NK-92 (cell line): ENCODE measurements around the gene ENTPD2.
"Not testable (repeated sequence)": the region's sequence is repeated elsewhere in the genome, so short reads cannot be mapped to it uniquely, and the experiment has no call there.

ENCODE experiments used
- DNase-seq: peaks from one replicate; lab custom pipeline; 2025; ENCODE audit not compliant: unreplicated experiment; lab: John Stamatoyannopoulos, UW

Gene ENTPD2

DNA sequence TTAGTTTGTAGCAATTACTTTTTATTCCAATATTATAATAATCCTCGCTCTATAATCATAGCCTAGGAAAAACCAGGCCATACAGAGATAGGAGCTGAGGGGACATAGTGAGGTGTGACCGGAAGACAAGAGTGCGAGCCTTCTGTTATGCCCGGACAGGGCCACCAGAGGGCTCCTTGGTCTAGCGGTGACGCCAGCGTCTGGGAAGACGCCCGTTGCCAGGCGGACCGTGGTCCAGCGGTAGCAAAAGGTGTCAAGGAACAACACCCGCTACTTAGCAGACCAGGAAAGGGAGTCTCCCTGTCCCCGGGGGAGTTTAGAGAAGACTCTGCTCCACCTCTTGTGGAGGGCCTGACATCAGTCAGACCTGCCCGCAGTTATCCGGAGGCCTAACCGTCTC, 49.6 kb downstream of the ENTPD2 start:
- not testable (repeated sequence) for DNase-seq

DNA sequence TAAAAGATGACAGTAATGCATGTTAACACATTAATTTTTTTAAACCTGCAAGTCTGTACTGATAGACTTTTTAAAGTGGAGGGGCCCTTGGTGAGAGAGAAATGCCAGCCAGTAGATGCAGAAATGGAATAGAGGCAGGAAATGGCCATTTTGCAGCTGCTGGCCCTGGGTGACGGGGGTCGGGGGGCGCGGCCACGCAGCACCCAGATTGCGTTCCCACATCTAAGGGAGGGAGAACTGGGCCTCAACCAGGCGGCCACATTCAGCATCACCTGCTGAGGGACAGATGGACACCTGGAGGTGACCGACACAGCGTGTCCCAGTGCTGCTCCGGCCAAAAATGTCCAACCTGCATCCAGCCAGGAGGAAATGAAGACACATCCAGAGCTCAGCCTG, 51.2 kb downstream of the ENTPD2 start:
- no peak for DNase-seq

DNA sequence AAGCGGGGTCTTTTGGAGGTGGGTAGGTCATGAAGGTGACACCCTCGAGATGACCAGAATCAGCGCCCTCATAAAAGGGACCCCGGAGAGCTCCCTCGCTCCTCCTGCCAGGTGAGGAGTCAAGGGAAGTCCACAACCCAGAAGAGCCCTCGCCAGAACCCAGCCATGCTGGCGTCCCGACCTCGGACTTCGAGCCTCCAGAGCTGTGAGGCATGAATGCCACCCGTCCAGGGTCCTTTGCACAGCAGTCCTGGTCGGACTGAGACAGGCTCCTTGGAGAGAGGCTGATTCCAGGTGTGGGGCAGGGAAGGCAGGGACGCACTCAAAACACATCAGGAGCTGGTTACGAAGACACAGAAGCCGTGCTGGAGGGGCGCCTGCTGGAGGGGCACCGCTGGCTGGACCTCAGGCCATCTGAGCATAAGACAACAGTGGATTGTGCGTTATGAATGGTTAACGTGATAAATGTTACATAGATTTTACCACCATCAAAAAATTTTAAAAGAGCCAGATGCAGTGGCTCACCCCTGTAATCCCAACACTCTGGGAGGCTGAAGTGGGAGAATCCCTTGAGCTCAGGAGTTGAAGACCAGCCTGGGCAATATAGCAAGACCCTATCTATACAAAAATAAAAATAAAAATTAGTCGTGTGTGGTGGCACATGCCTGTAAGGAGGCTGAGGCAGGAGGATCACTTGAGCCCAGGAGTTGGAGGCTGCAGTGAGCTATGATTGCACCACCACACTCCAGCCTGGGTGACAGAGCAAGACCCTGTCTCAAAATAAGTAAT, 51.8 kb downstream of the ENTPD2 start:
- DNase-seq = no peak

DNA sequence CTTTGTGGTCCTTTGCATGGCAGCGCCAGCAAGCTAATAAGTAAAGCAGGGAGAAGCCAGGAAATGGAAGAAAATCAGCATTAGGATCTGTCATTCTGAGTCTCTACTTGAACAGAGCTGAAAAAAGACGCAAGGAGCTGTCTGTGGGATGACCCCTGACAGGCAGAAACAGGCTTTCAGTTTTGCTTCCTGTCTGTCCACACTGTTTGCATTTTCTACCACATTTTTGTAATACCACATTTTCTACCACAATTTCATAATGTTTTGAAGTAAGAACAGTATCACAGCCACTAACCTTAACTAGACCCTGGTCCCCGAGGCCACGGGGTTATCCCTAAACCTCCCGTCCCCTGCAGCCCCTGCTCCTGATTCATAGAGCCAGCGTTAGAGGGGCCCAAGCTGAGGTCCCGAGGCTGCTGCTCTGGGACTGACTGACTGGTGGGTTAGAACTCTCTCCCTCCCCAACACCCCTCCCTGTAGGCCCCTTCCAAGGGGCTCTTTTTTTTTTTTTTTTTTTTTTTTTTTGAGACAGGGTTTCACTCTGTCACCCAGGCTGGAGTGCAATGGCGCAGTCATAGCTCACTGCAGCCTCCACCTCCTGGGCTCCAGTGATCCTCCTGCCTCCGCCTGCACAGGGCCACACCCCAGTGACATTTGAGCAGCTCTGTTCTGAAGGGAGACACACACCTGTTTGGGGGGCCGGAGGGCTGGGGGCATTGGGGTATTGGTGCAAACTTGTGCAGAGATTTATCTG, 53.5 kb downstream of the ENTPD2 start:
- no peak for DNase-seq
